Panc1 (cell line): ENCODE data around the gene RAD51D. TPM values are rescaled to one million over a fixed set of nuclear protein-coding genes. Genes with fewer than 3 reads are reported as not detected.

Experiments
- ATAC-seq: fragments of 200-7000 bp; cut with Tn5 transposase; 2 replicates; pipeline ENCODE4 v1.9.1; 2020; ENCODE audit warnings: mild to moderate bottlenecking, moderate library complexity
- BruUV-seq: library from RNA; stranded (reverse); fragments of 400-500 nt; replicated peaks from 2 replicates; lab custom pipeline; 2021; lab: Mats Ljungman, UMichigan
- CTCF ChIA-PET: fragments of 300-600 bp; sonication (Branson Sonifier 250); formaldehyde crosslinking; loops from one replicate; lab custom pipeline; 2022; ENCODE audit warnings: antibody characterized with exemption; lab: Charles Lee
- POLR2A ChIA-PET: fragments of 300-600 bp; sonication (Branson Sonifier 250); formaldehyde crosslinking; loops from one replicate; lab custom pipeline; 2022; ENCODE audit warnings: antibody characterized with exemption; lab: Charles Lee
- DNase-seq: peaks from one replicate; pipeline ENCODE4 v3.0.0-alpha.2; 2010; ENCODE audit warnings: low read depth, low spot score
- H3K27ac ChIP-seq: 2 replicates; pipeline ENCODE4 v1.5.1; 2011; ENCODE audit warnings: mild to moderate bottlenecking, low read length, inconsistent platforms
- H3K27me3 ChIP-seq: fragments of 200-500 bp; sonication (Bioruptor generic); 2 replicates; pipeline ENCODE4 v1.6.0; 2014; ENCODE audit warnings: low read length, inconsistent platforms; ENCODE audit not compliant: control insufficient read depth, insufficient read depth
- H3K36me3 ChIP-seq: fragments of 200-500 bp; sonication (Bioruptor generic); 2 replicates; pipeline ENCODE4 v1.5.1; 2014; ENCODE audit warnings: inconsistent platforms, mild to moderate bottlenecking, low read length, moderate library complexity; ENCODE audit not compliant: control insufficient read depth, insufficient read depth
- H3K4me1 ChIP-seq: 2 replicates; pipeline ENCODE4 v1.5.1; 2011; ENCODE audit warnings: inconsistent platforms, mild to moderate bottlenecking, low read length, moderate library complexity; ENCODE audit not compliant: control insufficient read depth, insufficient read depth
- H3K4me3 ChIP-seq, 2 experiments: 2 replicates each; pipeline ENCODE4 v1.5.1; 2011 to 2012; ENCODE audit warnings: low read depth in 2 of 2, low read length in 2 of 2, mild to moderate bottlenecking in 2 of 2, inconsistent platforms in 1 of 2, moderate library complexity in 1 of 2
- H3K9me3 ChIP-seq: fragments of 200-500 bp; sonication (Bioruptor generic); 2 replicates; pipeline ENCODE4 v1.5.1; 2014; ENCODE audit warnings: low read depth, mild to moderate bottlenecking, inconsistent platforms, low read length, moderate library complexity; ENCODE audit not compliant: control insufficient read depth, insufficient read depth
- CTCF ChIP-seq: fragments of 450-650 bp; IDR thresholded peaks from 2 replicates; pipeline ENCODE4 v1.5.1; 2017; ENCODE audit warnings: mild to moderate bottlenecking
- POLR2AphosphoS5 ChIP-seq: IDR thresholded peaks from 2 replicates; pipeline ENCODE4 v1.6.1; 2012; ENCODE audit warnings: mild to moderate bottlenecking, low read depth, low read length, moderate library complexity
- REST ChIP-seq, 2 experiments: IDR thresholded peaks; 2 replicates each; pipeline ENCODE4 v1.6.1; 2011 to 2012; ENCODE audit warnings: low read depth in 2 of 2, control low read depth in 1 of 2, low read length in 1 of 2, mild to moderate bottlenecking in 1 of 2, moderate library complexity in 1 of 2; ENCODE audit not compliant: insufficient read depth in 1 of 2
- SIN3A ChIP-seq: IDR thresholded peaks from 2 replicates; pipeline ENCODE4 v1.6.1; 2012; ENCODE audit warnings: low read depth, mild to moderate bottlenecking, low read length, moderate library complexity, borderline replicate concordance; ENCODE audit not compliant: insufficient read depth
- TCF7L2 ChIP-seq: IDR thresholded peaks from 2 replicates; pipeline ENCODE4 v1.6.1; 2011; ENCODE audit warnings: mild to moderate bottlenecking, low read depth, low read length, inconsistent platforms
- in situ Hi-C: cut with HindIII; loops from 2 replicates; pipeline ENCODE4 v1.10.0; 2016; ENCODE audit warnings: low sequenced_read_pairs, low pct_unique_long_range_greater_than_20kb
- intact Hi-C: fragments of 100-400 bp; cut with micrococcal nuclease; formaldehyde crosslinking; loops from one replicate; pipeline ENCODE4 v1.10.0; 2022; ENCODE audit not compliant: unreplicated experiment
- total RNA-seq: library from RNA; stranded (reverse); gene quantifications from one replicate; pipeline ENCODE4 v1.2.1, GENCODE V29; 2021; ENCODE audit not compliant: unreplicated experiment

RAD51D gene
- total RNA-seq, 1 experiment from 2014 or later = 25.9 TPM

DNA sequence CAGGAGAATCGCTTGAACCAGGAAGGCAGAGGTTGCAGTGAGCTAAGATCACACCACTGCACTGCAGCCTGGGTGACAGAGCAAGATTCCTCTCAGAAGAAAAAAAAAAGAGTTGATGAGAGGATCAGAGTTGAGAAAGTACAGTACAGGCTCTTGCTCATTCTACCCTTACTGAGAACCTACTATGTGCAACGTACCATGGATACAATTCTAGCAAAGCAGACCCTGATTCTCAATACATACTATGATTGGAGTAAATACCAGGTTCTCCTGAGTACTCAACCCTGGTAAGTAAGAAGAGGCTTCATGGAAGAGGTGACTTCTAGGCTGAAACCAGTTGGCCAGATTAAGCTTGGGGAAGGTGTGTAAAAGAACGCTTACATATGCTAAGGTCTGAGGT lies 57.4 kb downstream of the RAD51D start:
- Histone ChIP-seq H3K27ac (peak overlapping the region; percentile 94), H3K27me3 (no peaks in the 10 kb centered on the region), H3K36me3 (no peaks in the 10 kb centered on the region), H3K4me3 (no peak overlapping the region), H3K9me3 (no peaks in the 10 kb centered on the region), H3K4me1 (peaks cover 25% of the 10 kb centered on the region)
- POLR2A ChIA-PET = no interaction called here
- BruUV-seq = no TSS peak
- DNase-seq = no peak
- no peak for ATAC-seq
- TF ChIP-seq POLR2AphosphoS5 (no peak), TCF7L2 (no peak), REST (IDR thresholded peaks at IDR 0.05; ENCODE audit: insufficient read depth in 1 of 2, low read depth in 2 of 2, low read length in 1 of 2) (no peak), SIN3A (no peak), CTCF (no peak)
- intact Hi-C loops (no loop called here), in situ Hi-C loops (no loop called here)
- CTCF ChIA-PET = no interaction called here

DNA sequence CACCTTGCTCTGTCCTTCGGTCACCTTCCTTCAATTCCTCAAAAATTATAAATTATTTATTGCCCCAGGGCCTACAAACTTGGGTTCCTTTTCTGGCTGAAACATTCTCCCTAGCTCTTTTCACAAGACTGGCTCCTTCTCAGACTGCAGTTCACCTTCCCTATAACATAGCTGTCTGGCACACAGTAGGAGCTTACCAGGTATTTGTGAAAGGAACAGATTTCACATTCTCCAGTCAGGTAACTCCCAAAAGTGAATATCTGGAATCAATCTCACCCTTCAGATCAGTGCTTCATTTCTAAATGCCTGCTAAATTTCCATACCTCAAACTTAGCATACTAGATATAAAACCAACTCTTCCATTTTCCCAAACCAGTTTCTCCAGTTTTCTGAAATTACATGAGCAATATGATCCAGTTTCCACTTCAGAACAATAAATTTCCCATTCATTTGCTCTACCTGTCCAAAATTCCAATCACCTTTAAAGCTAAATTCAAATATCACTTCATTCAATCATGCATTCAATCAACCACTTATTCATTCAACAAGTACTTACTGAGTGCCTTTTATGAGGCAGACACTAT lies 62.2 kb downstream of the RAD51D start:
- TF ChIP-seq SIN3A (no peak), CTCF (no peak), TCF7L2 (no peak), POLR2AphosphoS5 (no peak), REST (IDR thresholded peaks at IDR 0.05; ENCODE audit: insufficient read depth in 1 of 2, low read depth in 2 of 2, low read length in 1 of 2) (no peak)
- ATAC-seq = no peak
- Histone ChIP-seq H3K9me3 (no peaks in the 10 kb centered on the region), H3K4me3 (no peak overlapping the region), H3K27ac (no peak overlapping the region), H3K36me3 (no peaks in the 10 kb centered on the region), H3K27me3 (no peaks in the 10 kb centered on the region), H3K4me1 (no peaks in the 10 kb centered on the region; the same call in none of the 2 replicates)
- no peak for DNase-seq
- ChIA-PET POLR2A (no interaction called here), CTCF (no interaction called here)
- intact Hi-C loops (no loop called here), in situ Hi-C loops (no loop called here)
- TSS peak; percentile 16 for BruUV-seq
